IMR-90 (cell line): ENCODE measurements around the gene NIBAN1. TPM values are rescaled to one million over a fixed set of nuclear protein-coding genes. Genes with fewer than 3 reads are reported as not detected.

ENCODE experiments used
- ATAC-seq: fragments of 200-7000 bp; cut with Tn5 transposase; 2 replicates; pipeline ENCODE4 v1.9.1; 2020; ENCODE audit warnings: low read depth, mild to moderate bottlenecking, moderate library complexity
- BruUV-seq: library from RNA; stranded (reverse); fragments of 400-500 nt; replicated peaks from 2 replicates; lab custom pipeline; 2021; lab: Mats Ljungman, UMichigan
- CTCF ChIA-PET: fragments of 300-600 bp; formaldehyde crosslinking; extraction: SDS; loops from one replicate; lab custom pipeline; 2021; ENCODE audit warnings: antibody characterized with exemption; lab: Yijun Ruan, JAX
- POLR2A ChIA-PET: fragments of 300-600 bp; sonication (Branson Sonifier 250); formaldehyde crosslinking; loops from one replicate; lab custom pipeline; 2022; ENCODE audit warnings: antibody characterized with exemption; ENCODE audit not compliant: unreplicated experiment; lab: Charles Lee
- DNase-seq: peaks from one replicate; pipeline ENCODE4 v3.0.0; 2013
- H2AFZ ChIP-seq: replicated peaks from 2 replicates; pipeline ENCODE3; 2013; ENCODE audit warnings: low read length, mild to moderate bottlenecking; ENCODE audit not compliant: poor library complexity
- H2AK5ac ChIP-seq: 2 replicates; pipeline ENCODE4 v1.6.1; 2013; ENCODE audit warnings: low read depth, low read length, inconsistent platforms
- H2AK9ac ChIP-seq: replicated peaks from 2 replicates; pipeline ENCODE3; 2013; ENCODE audit warnings: mild to moderate bottlenecking, low read depth, low read length, moderate library complexity; ENCODE audit not compliant: poor library complexity
- H2BK120ac ChIP-seq: 2 replicates; pipeline ENCODE4 v1.6.1; 2013; ENCODE audit warnings: low read depth, low read length, inconsistent platforms
- H2BK15ac ChIP-seq: 3 replicates; pipeline ENCODE4 v1.6.1; 2013; ENCODE audit warnings: low read depth, low read length, inconsistent platforms
- H2BK20ac ChIP-seq: 2 replicates; pipeline ENCODE4 v1.6.1; 2013; ENCODE audit warnings: low read depth, mild to moderate bottlenecking, inconsistent platforms, low read length, moderate library complexity
- H2BK5ac ChIP-seq: 2 replicates; pipeline ENCODE4 v1.6.1; 2013; ENCODE audit warnings: mild to moderate bottlenecking, low read depth, low read length, inconsistent platforms; ENCODE audit not compliant: poor library complexity, severe bottlenecking
- H3K14ac ChIP-seq: replicated peaks from 2 replicates; pipeline ENCODE4 v1.6.1; 2013; ENCODE audit warnings: low read depth, low read length, inconsistent platforms
- H3K18ac ChIP-seq: 2 replicates; pipeline ENCODE4 v1.6.1; 2013; ENCODE audit warnings: low read depth, low read length, control low read depth
- H3K23ac ChIP-seq: 2 replicates; pipeline ENCODE4 v1.6.1; 2013; ENCODE audit warnings: low read depth, low read length, inconsistent platforms
- H3K27ac ChIP-seq: 2 replicates; pipeline ENCODE4 v1.5.1; 2013; ENCODE audit warnings: mild to moderate bottlenecking, control low read depth, low read length; ENCODE audit not compliant: insufficient read depth
- H3K27me3 ChIP-seq: 2 replicates; pipeline ENCODE4 v1.6.1; 2013; ENCODE audit warnings: low read length; ENCODE audit not compliant: control insufficient read depth, insufficient read depth
- H3K36me3 ChIP-seq: 2 replicates; pipeline ENCODE4 v1.6.1; 2013; ENCODE audit warnings: low read length, mixed read lengths; ENCODE audit not compliant: control insufficient read depth, insufficient read depth
- H3K4ac ChIP-seq: 2 replicates; pipeline ENCODE4 v1.6.1; 2013; ENCODE audit warnings: low read depth, low read length, inconsistent platforms
- H3K4me1 ChIP-seq: 2 replicates; pipeline ENCODE4 v1.6.1; 2013; ENCODE audit warnings: low read length, mixed read lengths; ENCODE audit not compliant: control insufficient read depth, insufficient read depth
- H3K4me2 ChIP-seq: 2 replicates; pipeline ENCODE4 v1.6.1; 2013; ENCODE audit warnings: low read depth, mild to moderate bottlenecking, control low read depth, low read length, moderate library complexity
- H3K4me3 ChIP-seq: 2 replicates; pipeline ENCODE4 v1.5.1; 2013; ENCODE audit warnings: low read depth, mild to moderate bottlenecking, control low read depth, low read length, moderate library complexity; ENCODE audit not compliant: insufficient read depth
- H3K56ac ChIP-seq: 2 replicates; pipeline ENCODE4 v1.6.1; 2013; ENCODE audit warnings: low read length, inconsistent platforms; ENCODE audit not compliant: insufficient read depth; ENCODE audit errors: extremely low read depth
- H3K79me1 ChIP-seq, 2 experiments: 2 replicates each; pipeline ENCODE4 v1.6.1; 2013; ENCODE audit warnings: low read length in 2 of 2, inconsistent platforms in 1 of 2, low read depth in 1 of 2
- H3K9ac ChIP-seq: 2 replicates; pipeline ENCODE4 v1.6.1; 2013; ENCODE audit warnings: low read depth, low read length, control low read depth
- H3K9me1 ChIP-seq: 2 replicates; pipeline ENCODE4 v1.6.1; 2013; ENCODE audit warnings: low read length, inconsistent platforms; ENCODE audit not compliant: insufficient read depth
- H3K9me3 ChIP-seq: 2 replicates; pipeline ENCODE4 v1.6.1; 2013; ENCODE audit warnings: low read length; ENCODE audit not compliant: control insufficient read depth, insufficient read depth
- H4K20me1 ChIP-seq: 2 replicates; pipeline ENCODE4 v1.6.1; 2013; ENCODE audit warnings: low read length, inconsistent platforms; ENCODE audit not compliant: insufficient read depth
- H4K5ac ChIP-seq: 2 replicates; pipeline ENCODE4 v1.6.1; 2013; ENCODE audit warnings: mild to moderate bottlenecking, low read depth, low read length, control low read depth
- H4K8ac ChIP-seq, 2 experiments: 2 replicates each; pipeline ENCODE4 v1.6.1; 2013; ENCODE audit warnings: low read depth in 2 of 2, low read length in 2 of 2, control low read depth in 1 of 2, inconsistent platforms in 1 of 2
- H4K91ac ChIP-seq: 2 replicates; pipeline ENCODE4 v1.6.1; 2013; ENCODE audit warnings: low read depth, low read length, inconsistent platforms; ENCODE audit not compliant: insufficient read depth
- BHLHE40 ChIP-seq: fragments of 150-350 bp; IDR thresholded peaks from 2 replicates; pipeline ENCODE4 v1.6.1; 2016; ENCODE audit warnings: mild to moderate bottlenecking, low read depth, low read length
- CEBPB ChIP-seq: IDR thresholded peaks from 2 replicates; pipeline ENCODE4 v1.6.1; 2012; ENCODE audit warnings: low read depth, low read length, improper control_type of control experiment
- CHD1 ChIP-seq: IDR thresholded peaks from 2 replicates; pipeline ENCODE4 v1.6.1; 2012; ENCODE audit warnings: low read depth, low read length, improper control_type of control experiment
- FOS ChIP-seq: fragments of 150-350 bp; IDR thresholded peaks from 2 replicates; pipeline ENCODE4 v1.6.1; 2016; ENCODE audit warnings: low read depth, low read length
- MAFK ChIP-seq: IDR thresholded peaks from 2 replicates; pipeline ENCODE4 v1.6.1; 2012; ENCODE audit warnings: low read depth, low read length, improper control_type of control experiment
- MAZ ChIP-seq: IDR thresholded peaks from 2 replicates; pipeline ENCODE4 v1.6.1; 2012; ENCODE audit warnings: low read depth, mild to moderate bottlenecking, low read length, improper control_type of control experiment, moderate library complexity, borderline replicate concordance
- MXI1 ChIP-seq: IDR thresholded peaks from 2 replicates; pipeline ENCODE4 v1.6.1; 2012; ENCODE audit warnings: low read depth, mild to moderate bottlenecking, low read length, moderate library complexity, borderline replicate concordance
- NFE2L2 ChIP-seq: fragments of 150-350 bp; IDR thresholded peaks from 2 replicates; pipeline ENCODE4 v1.6.1; 2016; ENCODE audit warnings: low read depth, mild to moderate bottlenecking, low read length
- POLR2A ChIP-seq: IDR thresholded peaks from 2 replicates; pipeline ENCODE4 v1.6.1; 2012; ENCODE audit warnings: mild to moderate bottlenecking, low read depth, low read length
- RAD21 ChIP-seq: IDR thresholded peaks from 2 replicates; pipeline ENCODE4 v1.6.1; 2012; ENCODE audit warnings: low read length, improper control_type of control experiment
- RCOR1 ChIP-seq: IDR thresholded peaks from 2 replicates; pipeline ENCODE4 v1.6.1; 2012; ENCODE audit warnings: mild to moderate bottlenecking, low read length, improper control_type of control experiment; ENCODE audit not compliant: insufficient replicate concordance
- RFX5 ChIP-seq: IDR thresholded peaks from 2 replicates; pipeline ENCODE4 v1.8.0; 2012; ENCODE audit warnings: low read depth, mild to moderate bottlenecking, low read length, moderate library complexity
- SMC3 ChIP-seq: fragments of 150-350 bp; IDR thresholded peaks from 2 replicates; pipeline ENCODE4 v1.6.1; 2016; ENCODE audit warnings: low read depth, mild to moderate bottlenecking, antibody characterized with exemption, low read length, moderate library complexity
- dilution Hi-C: fragments of 300-500 bp; cut with HindIII; formaldehyde crosslinking; loops from one replicate; pipeline ENCODE4 v1.14.3; 2018; ENCODE audit warnings: low sequenced_read_pairs; ENCODE audit not compliant: unreplicated experiment
- in situ Hi-C: fragments of 300-500 bp; cut with MboI; formaldehyde crosslinking; loops from 3 replicates; pipeline ENCODE4 v1.14.3; 2019; ENCODE audit warnings: low sequenced_read_pairs, inconsistent platforms, mixed read lengths
- intact Hi-C: fragments of 100-400 bp; cut with micrococcal nuclease; formaldehyde crosslinking; loops from 2 replicates; pipeline ENCODE4 v1.10.0; 2022
- polyA plus RNA-seq, 3 experiments: library from polyadenylated mRNA; depleted of rRNA; stranded (reverse); fragments of >200 nt; gene quantifications; 2 replicates each; pipeline ENCODE4 v1.2.3, GENCODE V29; 2012; ENCODE audit warnings: low replicate concordance in 1 of 3
- total RNA-seq: library from RNA; depleted of rRNA; stranded (reverse); fragments of >200 nt; gene quantifications from 2 replicates; pipeline ENCODE4 v1.2.3, GENCODE V29; 2012
- TF ChIP-seq, protein P1 (sequence below): fragments of 150-350 bp; IDR thresholded peaks from 2 replicates; pipeline ENCODE4 v1.6.1; 2016; ENCODE audit warnings: low read depth, mild to moderate bottlenecking, low read length, moderate library complexity, borderline replicate concordance
- TF ChIP-seq, protein P2 (sequence below): fragments of 150-350 bp; IDR thresholded peaks from 2 replicates; pipeline ENCODE4 v1.6.1; 2017; ENCODE audit warnings: mild to moderate bottlenecking, antibody characterized with exemption, low read length, low read depth
- TF ChIP-seq, protein P3 (sequence below): conservative IDR thresholded peaks from 2 replicates; pipeline ENCODE4 v1.5.1; 2012; ENCODE audit warnings: mild to moderate bottlenecking, low read depth, low read length, improper control_type of control experiment

The NIBAN1 gene
- total and polyA plus RNA-seq, 2 of the 4 experiments (the other 2 are of a cell fraction): 4.0 to 10.0 TPM

DNA sequence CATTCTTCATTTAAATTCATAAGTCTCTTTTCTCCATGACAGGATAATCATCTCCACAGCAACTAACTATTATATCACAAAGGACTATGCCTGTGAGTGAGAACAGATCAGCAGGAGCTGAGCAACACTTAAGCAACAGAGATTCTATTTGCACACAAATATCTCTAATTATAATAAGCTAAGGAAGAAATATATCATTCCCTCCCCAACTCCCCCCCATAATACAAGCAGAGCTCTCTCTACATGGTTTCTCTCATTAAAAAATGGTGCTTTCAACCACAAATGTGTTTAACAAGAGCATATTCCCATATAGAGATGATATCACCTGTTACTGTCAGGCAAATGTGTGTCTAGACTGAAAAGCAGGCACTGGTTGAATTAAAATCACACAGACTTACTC, 34.5 kb upstream of the NIBAN1 start:
- Histone ChIP-seq H3K4me1 (no peaks in the 10 kb centered on the region), H3K56ac (no peak overlapping the region), H2BK15ac (no peak overlapping the region), H2AK5ac (no peak overlapping the region), H2BK5ac (no peak overlapping the region), H3K79me1 (no peaks in the 10 kb centered on the region), H3K27me3 (no peaks in the 10 kb centered on the region; the same call in 1 of the 2 replicates), H4K91ac (no peak overlapping the region), H3K27ac (no peak overlapping the region), H3K9me3 (no peaks in the 10 kb centered on the region), H4K20me1 (no peaks in the 10 kb centered on the region), H4K5ac (no peak overlapping the region), H3K4me3 (no peak overlapping the region), H3K4me2 (no peak overlapping the region), H2AFZ (no peak overlapping the region), H4K8ac (no peak overlapping the region), H3K36me3 (no peaks in the 10 kb centered on the region), H2BK120ac (no peak overlapping the region), H2BK20ac (no peak overlapping the region), H3K18ac (no peak overlapping the region), H3K9ac (no peak overlapping the region), H2AK9ac (no peak overlapping the region), H3K4ac (no peak overlapping the region), H3K9me1 (no peaks in the 10 kb centered on the region), H3K14ac (no peak overlapping the region), H3K23ac (no peak overlapping the region)
- TF ChIP-seq RFX5 (no peak), POLR2A (no peak), BHLHE40 (no peak), RAD21 (no peak), CEBPB (no peak), FOS (no peak), MXI1 (no peak), NFE2L2 (no peak), RCOR1 (no peak), MAFK (no peak), MAZ (no peak), CHD1 (no peak), SMC3 (no peak)
- TF ChIP-seq, protein P1, sequence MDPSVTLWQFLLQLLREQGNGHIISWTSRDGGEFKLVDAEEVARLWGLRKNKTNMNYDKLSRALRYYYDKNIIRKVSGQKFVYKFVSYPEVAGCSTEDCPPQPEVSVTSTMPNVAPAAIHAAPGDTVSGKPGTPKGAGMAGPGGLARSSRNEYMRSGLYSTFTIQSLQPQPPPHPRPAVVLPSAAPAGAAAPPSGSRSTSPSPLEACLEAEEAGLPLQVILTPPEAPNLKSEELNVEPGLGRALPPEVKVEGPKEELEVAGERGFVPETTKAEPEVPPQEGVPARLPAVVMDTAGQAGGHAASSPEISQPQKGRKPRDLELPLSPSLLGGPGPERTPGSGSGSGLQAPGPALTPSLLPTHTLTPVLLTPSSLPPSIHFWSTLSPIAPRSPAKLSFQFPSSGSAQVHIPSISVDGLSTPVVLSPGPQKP: no peak
- TF ChIP-seq, protein P2, sequence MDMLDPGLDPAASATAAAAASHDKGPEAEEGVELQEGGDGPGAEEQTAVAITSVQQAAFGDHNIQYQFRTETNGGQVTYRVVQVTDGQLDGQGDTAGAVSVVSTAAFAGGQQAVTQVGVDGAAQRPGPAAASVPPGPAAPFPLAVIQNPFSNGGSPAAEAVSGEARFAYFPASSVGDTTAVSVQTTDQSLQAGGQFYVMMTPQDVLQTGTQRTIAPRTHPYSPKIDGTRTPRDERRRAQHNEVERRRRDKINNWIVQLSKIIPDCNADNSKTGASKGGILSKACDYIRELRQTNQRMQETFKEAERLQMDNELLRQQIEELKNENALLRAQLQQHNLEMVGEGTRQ: no peak
- TF ChIP-seq, protein P3, sequence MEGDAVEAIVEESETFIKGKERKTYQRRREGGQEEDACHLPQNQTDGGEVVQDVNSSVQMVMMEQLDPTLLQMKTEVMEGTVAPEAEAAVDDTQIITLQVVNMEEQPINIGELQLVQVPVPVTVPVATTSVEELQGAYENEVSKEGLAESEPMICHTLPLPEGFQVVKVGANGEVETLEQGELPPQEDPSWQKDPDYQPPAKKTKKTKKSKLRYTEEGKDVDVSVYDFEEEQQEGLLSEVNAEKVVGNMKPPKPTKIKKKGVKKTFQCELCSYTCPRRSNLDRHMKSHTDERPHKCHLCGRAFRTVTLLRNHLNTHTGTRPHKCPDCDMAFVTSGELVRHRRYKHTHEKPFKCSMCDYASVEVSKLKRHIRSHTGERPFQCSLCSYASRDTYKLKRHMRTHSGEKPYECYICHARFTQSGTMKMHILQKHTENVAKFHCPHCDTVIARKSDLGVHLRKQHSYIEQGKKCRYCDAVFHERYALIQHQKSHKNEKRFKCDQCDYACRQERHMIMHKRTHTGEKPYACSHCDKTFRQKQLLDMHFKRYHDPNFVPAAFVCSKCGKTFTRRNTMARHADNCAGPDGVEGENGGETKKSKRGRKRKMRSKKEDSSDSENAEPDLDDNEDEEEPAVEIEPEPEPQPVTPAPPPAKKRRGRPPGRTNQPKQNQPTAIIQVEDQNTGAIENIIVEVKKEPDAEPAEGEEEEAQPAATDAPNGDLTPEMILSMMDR: no peak
- dilution Hi-C loops: no loop called here
- ATAC-seq (no peak), DNase-seq (no peak)
- intact Hi-C loops: no loop called here
- POLR2A ChIA-PET: no interaction called here
- BruUV-seq: no TSS peak
- CTCF ChIA-PET: no interaction called here
- in situ Hi-C loops: no loop called here
